Kidney tubule cell (primary cell): ENCODE data around the gene DMTF1.
"Not testable (repeated sequence)": the region's sequence is repeated elsewhere in the genome, so short reads cannot be mapped to it uniquely, and the experiment has no call there.

ENCODE experiments used
- DNase-seq: peaks from one replicate; pipeline ENCODE4 v3.0.0-alpha.2; 2018; ENCODE audit warnings: low spot score

DMTF1 gene, protein sequence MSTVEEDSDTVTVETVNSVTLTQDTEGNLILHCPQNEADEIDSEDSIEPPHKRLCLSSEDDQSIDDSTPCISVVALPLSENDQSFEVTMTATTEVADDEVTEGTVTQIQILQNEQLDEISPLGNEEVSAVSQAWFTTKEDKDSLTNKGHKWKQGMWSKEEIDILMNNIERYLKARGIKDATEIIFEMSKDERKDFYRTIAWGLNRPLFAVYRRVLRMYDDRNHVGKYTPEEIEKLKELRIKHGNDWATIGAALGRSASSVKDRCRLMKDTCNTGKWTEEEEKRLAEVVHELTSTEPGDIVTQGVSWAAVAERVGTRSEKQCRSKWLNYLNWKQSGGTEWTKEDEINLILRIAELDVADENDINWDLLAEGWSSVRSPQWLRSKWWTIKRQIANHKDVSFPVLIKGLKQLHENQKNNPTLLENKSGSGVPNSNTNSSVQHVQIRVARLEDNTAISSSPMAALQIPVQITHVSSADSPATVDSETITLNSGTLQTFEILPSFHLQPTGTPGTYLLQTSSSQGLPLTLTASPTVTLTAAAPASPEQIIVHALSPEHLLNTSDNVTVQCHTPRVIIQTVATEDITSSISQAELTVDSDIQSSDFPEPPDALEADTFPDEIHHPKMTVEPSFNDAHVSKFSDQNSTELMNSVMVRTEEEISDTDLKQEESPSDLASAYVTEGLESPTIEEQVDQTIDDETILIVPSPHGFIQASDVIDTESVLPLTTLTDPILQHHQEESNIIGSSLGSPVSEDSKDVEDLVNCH

DNA sequence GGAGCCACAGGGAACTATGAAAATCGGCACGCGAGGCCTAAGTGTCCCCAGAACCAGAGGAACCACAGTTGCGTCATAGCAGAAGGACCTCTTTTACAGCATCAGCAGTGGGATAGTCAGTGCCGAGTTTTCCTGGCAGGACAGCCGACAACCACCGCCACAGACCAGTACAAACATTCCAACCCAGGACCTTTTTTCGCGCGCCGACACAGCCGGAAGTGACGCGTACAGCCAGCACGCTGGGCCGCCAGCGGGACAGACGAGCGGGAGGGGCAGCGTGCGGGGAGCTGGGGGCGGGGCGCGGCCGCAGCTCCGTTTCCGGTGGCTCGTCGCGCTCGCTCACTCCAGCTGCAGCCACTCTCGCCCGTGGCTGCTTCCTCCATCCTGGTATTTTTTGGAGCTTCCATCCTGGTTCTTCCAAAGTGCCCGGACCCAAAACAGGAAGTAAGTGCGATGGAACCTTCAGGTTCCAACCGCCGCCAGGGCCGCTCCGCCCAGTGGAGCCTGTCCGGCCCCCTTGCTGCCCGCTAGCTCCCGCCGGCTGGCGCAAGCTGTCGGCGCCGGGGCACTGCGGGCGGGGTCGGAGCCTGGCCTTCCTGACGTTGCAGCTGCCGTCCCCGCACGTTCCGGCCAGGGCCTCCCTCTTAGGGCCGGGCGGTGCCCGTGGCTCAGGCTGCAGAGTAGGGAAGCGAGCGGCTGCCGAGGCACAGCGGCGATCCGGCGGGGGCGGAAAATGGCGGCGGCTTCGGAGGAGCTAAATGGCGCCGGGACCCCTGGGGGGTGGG lies at the start of gene DMTF1:
DMTF1 (plus strand) TSS at position 342 of the 785 bp plus-strand sequence. CDS start 12,489 bp downstream, outside the sequence.
- peak; percentile 97 for DNase-seq

DNA sequence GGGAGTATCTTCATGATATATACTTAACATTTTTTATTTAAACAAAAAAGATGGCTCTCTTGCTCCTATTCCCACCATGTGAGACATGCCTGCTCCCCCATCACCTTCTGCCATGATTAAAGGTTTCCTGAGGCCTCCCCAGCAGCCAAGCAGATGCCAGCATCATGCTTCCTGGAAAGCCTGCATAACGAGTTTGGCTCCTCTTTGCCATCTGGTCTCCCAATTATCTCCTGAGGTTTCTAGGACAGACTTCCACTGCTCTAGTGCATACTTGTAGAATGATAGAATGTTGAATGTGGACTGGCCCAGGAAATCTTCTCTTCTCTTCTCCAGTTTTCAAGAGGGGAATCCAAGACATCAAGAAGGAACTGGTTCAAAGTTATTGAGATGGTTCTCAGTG lies 46.9 kb upstream of the DMTF1 start:
- no peak for DNase-seq

DNA sequence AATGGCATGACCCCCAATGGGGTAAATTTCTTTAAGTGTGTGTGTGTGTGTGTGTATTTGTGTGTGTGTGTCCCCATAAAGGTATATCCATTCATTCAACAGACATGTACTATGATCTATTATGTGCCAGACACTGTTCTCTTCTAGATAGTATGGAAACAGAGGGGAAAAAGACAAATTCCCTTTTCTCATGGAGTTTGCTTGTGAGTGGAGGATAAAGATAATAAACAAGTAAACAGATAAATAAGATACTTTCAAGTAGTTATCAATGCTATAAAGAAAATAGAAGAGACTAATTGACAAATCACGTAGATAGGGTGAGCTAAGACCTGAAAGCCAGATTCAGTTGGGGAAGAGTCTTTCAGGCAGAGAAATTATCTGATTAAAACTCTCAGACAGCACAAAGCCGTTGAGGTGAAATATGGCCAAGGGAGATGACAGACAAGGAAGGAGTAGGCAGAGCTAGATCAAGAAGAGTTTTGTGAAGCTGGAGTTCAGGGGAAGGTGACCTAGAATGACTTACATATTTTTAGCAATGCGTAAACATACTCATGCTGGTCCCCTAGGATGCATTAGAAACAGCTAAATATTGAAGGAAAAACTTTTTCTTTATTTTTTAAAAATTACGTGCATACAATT lies 45.2 kb upstream of the DMTF1 start:
- DNase-seq: no peak

DNA sequence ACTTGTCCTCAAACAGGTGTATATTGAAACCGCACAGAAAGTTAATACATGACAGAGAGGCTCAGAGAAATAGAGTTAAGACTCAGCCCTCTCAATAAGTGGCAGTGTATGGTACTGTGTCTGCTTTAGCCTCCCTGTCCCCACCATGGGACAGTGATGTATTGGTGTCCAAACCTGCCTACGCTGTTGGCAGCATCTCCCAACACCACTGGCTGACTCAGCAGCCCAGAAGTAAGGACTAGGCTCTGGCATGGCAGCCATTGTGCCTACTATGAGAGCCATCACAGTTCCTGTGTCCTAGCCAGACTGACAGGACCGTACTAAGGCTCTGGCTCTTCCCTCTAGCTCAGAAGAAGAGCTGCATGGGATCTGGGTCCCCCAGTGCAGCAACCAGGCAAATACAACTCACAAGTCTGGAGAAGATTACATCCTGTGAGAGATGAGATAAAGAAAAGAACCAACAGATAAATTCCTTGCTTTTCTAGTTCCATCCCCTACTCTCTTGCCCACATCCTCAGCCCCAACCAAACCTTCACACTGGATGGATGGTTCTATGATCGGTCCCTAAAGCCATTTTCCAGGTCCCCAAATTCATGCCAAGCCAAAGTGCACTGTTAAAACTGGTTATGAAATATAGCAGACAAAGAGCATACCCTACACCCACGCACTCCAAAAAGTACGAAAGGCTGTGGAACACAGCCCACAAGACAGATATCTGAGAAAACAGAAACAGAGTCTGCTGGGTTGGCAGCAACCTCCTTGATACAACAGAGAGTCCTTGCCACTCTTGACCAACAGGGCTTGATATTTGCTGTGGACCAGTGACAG lies 44.1 kb upstream of the DMTF1 start:
- DNase-seq: no peak

DNA sequence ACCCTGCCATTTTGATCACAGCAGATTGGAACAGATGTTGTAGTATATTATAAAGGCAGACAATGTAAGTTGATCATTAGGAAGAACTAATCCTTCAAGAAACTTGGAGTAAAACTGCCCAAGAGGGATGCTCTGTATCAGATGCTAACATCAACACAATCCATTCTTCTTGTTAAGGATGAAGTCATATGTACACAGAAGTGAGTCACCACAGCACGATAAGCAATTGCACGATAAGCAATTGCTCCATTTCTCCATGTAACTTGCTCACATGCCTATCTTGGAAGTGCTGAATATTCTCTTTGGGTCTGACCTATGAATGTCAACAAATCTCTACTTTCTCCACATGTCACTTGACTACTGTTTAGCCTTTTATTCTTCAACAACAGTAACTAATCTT lies 41.5 kb upstream of the DMTF1 start:
- peak; percentile 4 for DNase-seq

DNA sequence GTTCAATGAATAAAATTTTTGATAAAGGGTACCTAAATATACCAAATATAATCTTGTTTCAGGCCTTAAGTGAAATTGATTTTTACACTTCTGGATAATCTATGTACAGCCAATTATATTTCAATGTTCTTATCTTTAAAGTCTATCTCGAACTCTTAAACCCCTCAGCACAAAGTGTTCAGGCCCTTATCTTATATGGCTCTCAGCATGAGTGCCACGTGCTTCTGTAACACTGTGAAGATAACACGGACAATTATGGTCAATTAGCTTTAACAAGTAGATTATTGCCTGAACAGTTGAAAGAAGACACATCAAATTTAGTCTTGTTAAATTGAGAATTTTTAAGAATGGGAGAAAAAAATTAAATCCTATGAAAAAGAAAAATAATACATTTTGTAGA lies 40.4 kb upstream of the DMTF1 start:
- DNase-seq: no peak

DNA sequence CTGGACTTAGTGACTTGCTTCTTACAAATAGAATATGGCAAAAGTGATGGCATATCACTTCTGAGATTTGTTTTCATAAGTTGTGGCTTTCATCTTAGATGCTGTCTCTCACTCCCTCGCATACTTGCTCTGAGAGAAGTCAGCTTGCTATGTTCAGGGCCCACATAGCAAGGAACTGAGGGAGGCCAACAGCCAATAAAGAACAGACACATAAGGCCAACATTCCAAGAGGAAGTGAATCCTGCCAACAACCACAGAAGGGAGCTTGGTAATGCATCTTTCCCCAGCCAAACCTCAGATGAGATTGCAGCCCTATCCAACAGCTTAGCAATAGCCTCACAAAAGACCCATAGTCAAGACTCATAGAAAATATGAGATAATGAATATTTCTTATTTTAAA lies 39.2 kb upstream of the DMTF1 start:
- no peak for DNase-seq

DNA sequence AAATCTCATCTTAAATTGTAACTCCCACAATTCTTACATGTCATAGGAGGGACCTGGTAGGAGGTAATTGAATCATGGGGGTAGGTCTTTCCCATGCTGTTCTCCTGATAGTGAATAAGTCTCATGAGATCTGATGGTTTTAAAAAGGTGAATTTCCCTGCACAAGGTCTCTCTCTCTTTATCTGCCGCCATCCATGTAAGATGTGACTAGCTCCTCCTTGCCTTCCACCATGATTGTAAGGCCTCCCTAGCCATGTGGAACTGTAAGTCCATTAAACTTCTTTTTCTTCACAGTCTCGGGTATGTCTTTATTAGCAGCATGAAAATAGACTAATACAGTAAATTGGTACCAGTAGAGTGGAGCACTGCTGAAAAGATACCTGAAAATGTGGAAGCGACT lies 38.3 kb upstream of the DMTF1 start:
- not testable (repeated sequence) for DNase-seq

DNA sequence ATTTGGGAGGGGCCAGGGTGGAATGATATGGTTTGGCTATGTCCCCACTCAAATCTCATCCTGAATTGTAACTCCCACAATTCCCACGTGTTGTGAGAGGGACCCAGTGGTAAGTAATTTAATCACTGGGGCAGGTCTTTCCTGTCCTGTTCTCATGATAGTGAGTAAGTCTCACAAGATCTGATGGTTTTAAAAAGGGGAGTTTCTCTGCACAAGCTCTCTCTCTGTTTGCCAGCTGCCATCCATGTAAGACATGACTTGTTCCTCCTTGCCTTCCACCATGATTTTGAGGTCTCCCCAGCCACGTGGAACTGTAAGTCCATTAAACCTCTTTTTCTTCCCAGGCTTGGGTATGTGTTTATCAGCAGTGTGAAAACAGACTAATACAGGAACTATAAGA lies 36.5 kb upstream of the DMTF1 start:
- DNase-seq: not testable (repeated sequence)

DNA sequence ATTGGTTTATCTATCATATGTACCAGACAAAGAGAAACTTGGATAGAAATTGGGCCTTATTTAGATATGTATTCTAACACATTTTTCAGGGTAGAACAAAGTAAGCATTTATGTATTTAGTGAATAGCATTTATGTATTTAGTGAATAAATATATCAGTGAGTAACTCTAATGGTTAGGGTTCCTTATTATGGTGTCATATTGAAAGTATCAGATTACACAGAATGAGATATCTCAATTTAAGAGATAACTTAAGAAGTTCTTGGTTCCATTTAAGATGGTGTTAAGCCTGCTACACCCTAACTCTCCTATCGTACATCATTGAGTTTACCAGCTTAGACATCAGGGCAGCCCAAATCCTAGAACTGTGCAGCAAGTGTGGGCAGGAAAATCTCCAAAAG lies 35.9 kb upstream of the DMTF1 start:
- DNase-seq: no peak

DNA sequence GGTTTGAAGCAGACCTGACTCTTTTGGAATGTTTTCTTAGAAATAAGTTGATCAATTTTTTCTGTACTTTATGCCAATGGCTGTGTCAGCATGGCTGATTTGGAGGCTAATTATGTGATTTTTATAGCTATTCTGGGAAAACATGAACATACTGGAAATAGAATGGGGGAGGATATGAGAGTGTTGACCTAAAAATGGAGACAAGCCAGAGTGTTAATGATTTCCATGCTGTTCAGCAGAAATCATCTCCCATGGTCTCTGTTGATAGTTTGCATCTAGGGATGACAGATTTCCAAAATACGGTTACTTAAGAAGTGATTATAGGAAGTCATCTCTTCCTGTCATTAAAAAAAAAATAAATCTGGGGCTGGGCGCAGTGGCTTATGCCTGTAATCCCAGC lies 32.7 kb upstream of the DMTF1 start:
- no peak for DNase-seq

DNA sequence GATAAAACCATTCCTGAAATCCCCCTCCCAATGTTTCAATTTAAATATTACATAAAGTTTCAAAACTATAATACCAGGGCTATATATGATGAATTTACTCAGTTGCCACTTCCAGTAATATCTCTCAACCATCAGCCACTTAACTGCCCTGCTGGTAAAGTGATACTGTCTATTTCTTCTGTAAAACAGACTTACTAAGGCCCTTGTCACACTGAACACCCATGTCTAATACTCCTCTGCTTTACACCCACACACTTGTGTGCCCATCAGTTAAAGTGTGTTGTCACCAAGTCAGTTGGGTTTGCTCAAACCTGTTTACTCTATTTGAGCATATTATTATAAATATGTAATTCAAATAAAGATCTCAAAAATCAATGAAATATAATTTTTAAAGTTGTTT lies 29.1 kb upstream of the DMTF1 start:
- no peak for DNase-seq

DNA sequence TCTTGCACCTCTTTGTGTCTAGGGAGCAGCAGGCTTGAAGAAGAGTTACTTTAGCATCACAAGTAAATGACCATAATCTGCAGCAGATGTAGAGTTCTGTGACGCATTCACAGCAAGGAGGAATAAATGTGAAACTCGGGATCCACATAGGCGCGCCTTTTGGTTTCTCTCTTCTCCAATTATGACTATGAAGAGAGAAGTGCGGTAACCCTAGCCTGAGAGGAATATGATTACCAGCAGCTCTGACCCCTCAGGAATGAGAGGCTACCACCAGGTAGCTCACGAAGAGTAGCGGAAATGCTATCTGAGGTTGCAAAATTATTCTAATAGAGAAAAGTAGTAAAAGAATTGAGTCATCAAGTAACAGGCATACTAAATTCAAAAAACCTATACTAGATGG lies 25.2 kb upstream of the DMTF1 start:
- DNase-seq: no peak

DNA sequence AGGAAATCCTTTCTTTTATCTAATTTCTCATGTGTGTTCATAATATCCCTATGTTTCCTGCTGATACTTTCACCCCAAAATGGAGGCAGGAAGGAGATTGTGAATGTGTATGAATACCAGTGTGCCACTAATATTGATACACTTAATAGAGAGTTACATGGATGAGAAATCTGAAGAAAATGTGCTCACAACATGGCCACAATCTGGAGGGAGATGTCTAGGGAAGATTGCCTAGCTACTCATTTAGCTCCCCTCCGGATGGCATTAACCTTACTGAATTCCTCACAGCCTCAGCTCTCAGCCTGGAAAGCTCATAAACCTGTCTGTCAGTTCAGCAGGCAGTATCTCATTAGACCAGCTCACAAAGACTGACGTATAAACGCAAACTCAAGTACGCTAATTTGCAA lies 23.4 kb upstream of the DMTF1 start:
- no peak for DNase-seq

DNA sequence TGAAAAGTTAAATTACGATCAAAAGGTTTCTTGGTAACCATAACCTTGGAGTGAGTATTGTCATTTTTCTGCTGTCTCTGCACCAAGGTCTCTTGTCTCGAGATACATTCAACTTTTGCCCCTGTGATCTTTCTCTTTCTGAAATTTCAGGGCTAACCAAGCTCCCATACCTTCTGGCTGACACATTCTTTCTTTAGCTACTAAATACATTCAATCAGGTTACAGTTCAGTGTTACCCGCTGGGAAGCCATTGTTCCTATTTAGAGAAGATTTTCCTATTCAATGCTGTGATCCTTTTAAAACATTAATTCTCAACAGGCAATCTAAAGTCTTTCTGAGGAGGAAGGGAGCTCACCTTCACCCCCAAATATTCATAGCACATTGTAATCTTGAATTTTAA lies 22.9 kb upstream of the DMTF1 start:
- no peak for DNase-seq

DNA sequence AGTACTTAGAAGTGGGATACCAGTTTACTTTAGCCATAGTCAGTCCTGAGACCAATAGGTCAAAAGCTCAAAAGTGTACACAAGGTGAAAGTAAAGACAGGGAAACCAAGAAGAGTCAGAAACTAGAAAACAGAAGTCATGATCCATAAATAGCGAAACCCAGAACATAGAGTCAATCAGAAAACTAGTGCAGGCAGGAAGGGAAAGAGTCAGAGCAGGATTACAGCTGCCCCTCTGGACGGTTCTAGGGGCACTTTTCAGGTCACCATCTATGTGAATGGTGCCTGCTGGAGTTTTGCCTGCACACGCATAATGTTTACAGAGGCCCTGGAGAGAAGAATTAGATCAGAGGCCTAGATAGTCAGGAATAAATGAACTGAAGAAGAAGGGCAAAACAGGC lies 22.4 kb upstream of the DMTF1 start:
- DNase-seq: no peak

DNA sequence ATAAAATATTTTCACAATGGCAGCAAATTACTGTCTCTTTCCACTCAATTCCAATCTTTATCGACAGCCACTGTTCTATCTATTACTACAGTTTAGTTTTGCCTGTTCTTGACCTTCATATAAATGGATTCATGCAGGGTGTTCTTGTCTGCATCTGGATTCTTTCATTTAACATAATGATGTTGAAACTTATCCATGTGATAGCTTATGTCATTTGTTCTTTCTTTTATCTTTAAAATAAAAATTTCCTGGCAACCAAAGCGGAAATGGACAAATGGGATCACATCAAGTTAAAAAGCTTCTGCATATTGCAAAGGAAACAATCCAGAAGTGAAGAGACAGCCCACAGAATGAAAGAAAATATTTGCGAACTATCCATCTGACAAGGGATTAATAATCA lies 20.5 kb upstream of the DMTF1 start:
- DNase-seq: no peak

DNA sequence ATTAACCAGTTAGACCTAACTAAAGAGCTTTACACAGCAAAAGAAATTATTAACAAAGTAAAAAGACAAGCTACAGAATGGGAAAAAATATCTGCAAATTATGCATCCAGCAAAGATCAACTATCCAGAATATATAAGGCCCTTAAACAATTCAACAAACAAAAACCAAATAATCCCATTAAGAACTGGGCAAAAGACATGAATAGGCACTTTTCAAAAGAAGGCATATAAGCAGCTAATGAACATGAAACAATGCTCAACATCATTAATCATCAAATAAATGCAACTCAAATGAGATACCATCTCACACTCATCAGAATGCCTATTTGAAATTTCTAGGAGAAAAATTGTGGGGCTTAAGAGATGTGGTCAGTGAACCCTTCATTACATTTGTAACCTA lies 15.0 kb upstream of the DMTF1 start:
- DNase-seq: no peak

DNA sequence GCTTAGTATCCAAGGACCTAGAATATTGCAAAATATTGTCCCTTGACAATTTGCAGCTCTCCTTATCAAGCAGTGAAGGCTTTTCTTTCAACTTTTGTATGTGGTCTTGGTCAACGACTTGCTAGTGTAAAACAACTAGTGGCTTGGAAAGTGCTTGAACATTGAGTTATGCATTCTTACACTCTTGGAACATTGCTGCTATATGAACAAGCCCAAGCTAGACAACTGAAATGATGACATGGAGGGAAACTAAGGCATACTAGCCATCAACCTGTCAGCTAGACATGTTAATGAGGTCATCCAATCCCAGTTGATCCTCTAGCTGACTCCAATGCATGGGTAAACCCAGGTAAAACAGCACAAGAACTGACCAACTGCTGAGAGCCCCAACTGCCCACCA lies 12.7 kb upstream of the DMTF1 start:
- no peak for DNase-seq

DNA sequence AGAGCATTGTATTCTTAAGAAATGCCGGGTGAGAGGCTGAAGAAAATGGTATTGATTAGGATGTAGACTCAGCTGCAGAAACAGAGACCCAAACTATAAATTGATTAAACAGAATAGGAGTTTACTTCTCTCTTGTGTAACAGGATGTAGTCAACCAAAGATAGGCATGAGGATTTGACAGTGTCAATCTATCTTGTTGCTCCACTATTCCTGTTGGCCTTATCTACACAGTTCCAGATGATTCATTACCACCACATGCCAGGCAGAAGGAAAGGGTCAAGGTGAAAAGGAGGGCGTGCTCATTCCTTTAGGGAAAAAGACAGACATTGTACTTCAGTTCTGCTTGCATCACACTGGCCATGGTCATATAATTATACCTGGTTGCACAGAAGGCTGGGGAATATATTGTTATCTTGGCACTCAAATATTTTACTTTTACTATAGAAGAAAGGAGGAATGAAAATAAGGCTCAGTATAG lies 11.9 kb upstream of the DMTF1 start:
- DNase-seq: no peak

DNA sequence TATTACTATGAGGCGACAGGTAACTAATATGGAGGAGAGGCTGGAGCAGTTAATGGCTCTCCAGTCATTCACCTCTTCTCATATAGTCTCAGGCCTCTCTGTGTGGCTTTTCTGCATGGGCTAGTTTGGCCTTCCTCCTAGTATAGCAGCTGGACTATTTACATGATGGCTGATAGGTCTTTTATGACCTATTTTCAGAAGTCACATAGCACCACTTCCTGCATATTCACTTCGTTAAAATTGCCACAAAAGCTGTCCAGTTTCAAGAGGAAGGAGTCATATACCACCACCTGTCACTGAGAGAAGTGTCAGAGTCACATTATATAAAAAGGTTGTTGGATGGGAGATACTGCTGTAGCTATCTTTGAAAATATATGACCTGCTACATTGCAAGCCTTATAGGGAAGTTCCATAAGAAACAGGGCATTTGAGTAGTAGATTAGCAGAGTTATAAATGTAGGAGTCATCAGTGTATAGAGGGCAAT lies 8.0 kb upstream of the DMTF1 start:
- DNase-seq: no peak
